IPS DF 6.9 (cell line): ENCODE data around the gene TMEM45B.
"Not testable (repeated sequence)": the region's sequence is repeated elsewhere in the genome, so short reads cannot be mapped to it uniquely, and the experiment has no call there.

Experiments used
- DNase-seq: peaks from one replicate; pipeline ENCODE4 v3.0.0-alpha.2; 2013; ENCODE audit warnings: low read depth, low spot score
- H3K27ac ChIP-seq: one replicate; pipeline ENCODE4 v1.5.1; 2013; ENCODE audit warnings: low read length, control low read depth
- H3K27me3 ChIP-seq: 2 replicates; pipeline ENCODE4 v1.6.1; 2013; ENCODE audit warnings: mild to moderate bottlenecking, low read length; ENCODE audit not compliant: control insufficient read depth, insufficient read depth
- H3K36me3 ChIP-seq: 2 replicates; pipeline ENCODE4 v1.6.1; 2013; ENCODE audit warnings: low read length; ENCODE audit not compliant: control insufficient read depth, insufficient read depth
- H3K4me1 ChIP-seq: 2 replicates; pipeline ENCODE4 v1.6.1; 2013; ENCODE audit warnings: low read length; ENCODE audit not compliant: control insufficient read depth, insufficient read depth
- H3K4me3 ChIP-seq: 2 replicates; pipeline ENCODE4 v1.5.1; 2013; ENCODE audit warnings: mild to moderate bottlenecking, low read length
- H3K9me3 ChIP-seq: 2 replicates; pipeline ENCODE4 v1.6.1; 2013; ENCODE audit warnings: low read length, inconsistent platforms; ENCODE audit not compliant: control insufficient read depth, insufficient read depth
- WGBS: extraction: QIAGEN DNeasy Blood & Tissue Kit; methylation state at CpG from one replicate; pipeline ENCODE4 v1.1.7; 2013; ENCODE audit warnings: mixed read lengths, missing lambda C conversion rate; ENCODE audit not compliant: insufficient read length, insufficient coverage; 5-methylcytosine and 5-hydroxymethylcytosine counted together

The TMEM45B gene

DNA sequence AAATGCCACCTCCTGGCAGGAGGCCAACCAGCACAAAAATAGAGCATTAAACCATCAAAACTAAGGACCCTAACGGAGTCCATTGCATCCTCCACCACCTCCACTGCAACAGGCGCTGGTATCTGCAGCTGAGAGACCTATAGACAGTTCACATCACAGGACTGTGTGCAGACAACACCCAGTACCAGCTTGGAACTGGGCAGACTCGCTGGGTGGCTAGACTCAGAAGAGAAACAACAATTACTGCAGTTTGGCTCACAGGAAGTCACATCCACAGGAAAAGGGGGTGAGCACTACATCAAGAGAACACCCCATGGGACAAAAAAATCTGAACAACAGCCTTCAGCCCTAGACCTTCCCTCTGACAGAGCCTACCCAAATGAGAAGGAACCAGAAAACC, 11.6 kb upstream of the TMEM45B start:
- WGBS: no CpG with 5 or more reads among the region's 3 CpGs
- no peak overlapping the region for H3K27ac ChIP-seq
- H3K9me3 ChIP-seq: no peaks in the 10 kb centered on the region
- no peaks in the 10 kb centered on the region for H3K4me1 ChIP-seq
- no peak overlapping the region for H3K4me3 ChIP-seq
- no peak for DNase-seq
- H3K27me3 ChIP-seq: no peaks in the 10 kb centered on the region
- no peaks in the 10 kb centered on the region for H3K36me3 ChIP-seq

DNA sequence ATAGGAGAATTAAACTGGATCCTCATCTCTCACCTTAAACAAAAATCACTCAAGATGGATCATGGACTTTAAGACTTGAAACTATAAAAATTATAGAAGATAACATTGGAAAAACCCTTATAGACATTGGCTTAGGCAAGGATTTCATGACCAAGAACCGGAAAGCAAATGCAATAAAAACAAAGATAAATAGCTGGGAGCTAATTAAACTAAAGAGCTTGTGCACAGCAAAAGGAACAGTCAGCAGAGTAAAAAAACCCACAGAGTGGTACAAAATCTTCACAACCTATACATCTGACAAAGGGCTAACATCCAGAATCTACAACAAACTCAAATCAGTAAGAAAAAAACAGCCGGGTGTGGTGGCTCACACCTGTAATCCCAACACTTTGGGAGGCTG, 7.4 kb upstream of the TMEM45B start:
- WGBS: no CpG with 5 or more reads among the region's 2 CpGs
- not testable (repeated sequence) for DNase-seq, H3K36me3 ChIP-seq, H3K4me3 ChIP-seq, H3K4me1 ChIP-seq, H3K9me3 ChIP-seq, H3K27me3 ChIP-seq, H3K27ac ChIP-seq

DNA sequence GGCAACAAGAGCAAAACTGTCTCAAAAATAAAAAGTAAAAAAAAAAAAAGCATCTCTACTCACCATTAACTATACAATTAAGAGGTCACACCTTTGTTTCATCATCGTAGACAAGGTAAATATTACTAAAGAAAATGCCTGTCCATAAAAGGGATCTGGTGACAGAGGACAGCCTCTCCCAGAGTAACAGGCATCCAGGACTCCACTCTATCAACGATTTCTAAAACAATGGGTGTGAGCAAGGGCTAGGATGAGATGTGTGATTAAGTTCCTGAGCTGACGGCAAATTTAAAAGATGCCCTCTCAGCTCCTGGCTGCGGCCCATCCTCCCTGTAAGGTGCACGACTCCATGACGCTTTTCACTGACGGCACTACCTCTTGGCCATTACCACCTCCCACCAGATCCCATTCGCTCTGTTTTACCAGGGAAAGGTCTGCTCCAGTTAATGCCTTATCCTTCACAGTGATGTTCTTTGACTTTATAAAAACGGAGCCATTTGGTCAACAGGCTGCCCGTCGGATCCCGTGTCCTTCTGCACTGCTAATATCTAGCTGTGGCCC, 2.3 kb upstream of the TMEM45B start:
- no peak for DNase-seq
- no peaks in the 10 kb centered on the region; the same call in 1 of the 2 replicates for H3K4me1 ChIP-seq
- WGBS: no CpG with 5 or more reads among the region's 12 CpGs
- H3K9me3 ChIP-seq: no peaks in the 10 kb centered on the region
- peaks cover 10% of the 10 kb centered on the region for H3K27me3 ChIP-seq
- no peak overlapping the region for H3K4me3 ChIP-seq
- no peak overlapping the region for H3K27ac ChIP-seq
- no peaks in the 10 kb centered on the region for H3K36me3 ChIP-seq

DNA sequence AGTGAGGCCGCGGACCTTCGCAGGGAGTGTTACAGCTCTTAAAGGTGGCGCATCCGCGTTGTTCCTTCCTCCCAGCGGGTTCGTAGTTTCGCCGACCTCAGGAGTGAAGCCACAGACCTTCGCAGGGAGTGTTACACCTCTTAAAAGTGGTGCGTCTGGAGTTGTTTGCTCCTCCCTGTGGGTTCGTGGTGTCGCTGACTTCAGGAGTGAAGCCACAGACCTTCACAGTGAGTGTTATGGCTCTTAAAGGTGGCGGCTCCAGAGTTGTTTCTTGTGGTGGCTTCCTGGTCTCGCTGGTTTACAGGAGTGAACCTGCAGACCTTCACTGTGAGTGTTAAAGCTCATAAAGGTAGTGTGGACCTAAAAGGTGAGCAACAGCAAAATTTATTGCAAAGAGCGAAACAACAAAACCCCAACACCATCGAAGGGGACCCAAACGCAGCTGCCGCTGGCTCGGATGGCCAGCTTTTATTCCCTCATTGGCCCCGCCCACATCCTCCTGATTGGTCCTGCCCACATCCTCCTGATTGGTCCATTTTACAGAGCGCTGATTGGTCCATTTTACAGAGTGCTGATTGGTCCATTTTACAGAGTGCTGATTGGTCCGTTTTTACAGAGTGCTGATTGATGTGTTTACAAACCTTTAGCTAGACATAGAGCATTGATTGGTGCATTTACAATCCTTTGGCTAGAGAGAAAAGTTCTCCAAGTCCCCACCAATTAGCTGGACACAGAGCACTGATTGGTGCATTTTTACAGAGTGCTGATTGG, 1.2 kb upstream of the TMEM45B start:
- no CpG with 5 or more reads among the region's 24 CpGs for WGBS
- Histone ChIP-seq H3K4me3 (no peak overlapping the region), H3K9me3 (no peaks in the 10 kb centered on the region), H3K4me1 (no peaks in the 10 kb centered on the region; the same call in 1 of the 2 replicates), H3K27me3 (peaks cover 10% of the 10 kb centered on the region), H3K36me3 (no peaks in the 10 kb centered on the region), H3K27ac (no peak overlapping the region)
- no peak for DNase-seq

DNA sequence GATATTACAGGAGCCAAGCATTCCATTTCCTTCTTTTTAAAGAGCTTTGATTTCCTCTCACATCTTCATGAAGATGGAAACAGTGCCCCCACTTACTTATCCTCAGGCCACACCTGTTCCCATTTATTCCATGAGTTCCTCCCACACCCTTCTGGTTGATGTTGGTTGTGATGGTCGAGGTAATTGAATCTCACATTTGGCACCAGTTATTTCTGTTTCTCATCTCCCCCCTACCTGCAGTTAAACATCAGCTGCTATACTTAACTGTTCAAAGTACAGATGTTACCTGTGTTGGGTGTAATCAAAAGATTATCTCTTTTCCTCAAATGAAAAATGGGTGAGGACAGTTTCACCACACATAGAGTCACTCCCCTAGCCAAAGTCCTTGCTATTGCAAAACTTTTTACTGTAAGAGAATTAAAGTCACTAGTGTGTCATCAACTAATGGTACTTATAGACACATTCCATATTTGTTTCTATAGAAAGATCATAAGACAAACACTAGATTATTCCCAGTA, 1.9 kb downstream of the TMEM45B start:
- Histone ChIP-seq H3K9me3 (no peaks in the 10 kb centered on the region), H3K4me1 (no peaks in the 10 kb centered on the region; the same call in 1 of the 2 replicates), H3K4me3 (no peak overlapping the region), H3K27ac (no peak overlapping the region), H3K36me3 (no peaks in the 10 kb centered on the region), H3K27me3 (peaks cover 10% of the 10 kb centered on the region)
- no peak for DNase-seq
- WGBS: no CpG with 5 or more reads among the region's 1 CpG

DNA sequence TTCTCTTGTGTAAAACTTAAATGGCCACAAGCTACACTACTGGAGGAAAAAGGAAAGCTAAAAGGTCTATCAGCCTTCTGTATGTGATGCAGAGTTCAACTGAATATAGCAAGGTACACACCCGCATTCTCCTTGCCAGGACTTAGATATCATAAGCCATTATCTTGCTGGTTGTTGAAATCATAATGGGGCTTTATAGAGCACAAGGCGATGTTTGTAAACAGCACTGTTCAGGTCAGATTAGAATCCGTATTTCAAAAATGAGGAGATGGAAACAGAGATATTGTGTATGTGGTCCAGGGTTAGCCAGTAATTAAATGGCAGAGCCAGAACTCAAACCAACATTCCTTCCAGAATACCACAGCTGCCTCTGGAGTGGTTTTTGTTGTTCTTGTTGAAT, 2.6 kb downstream of the TMEM45B start:
- not testable (repeated sequence) for H3K4me3 ChIP-seq, DNase-seq, H3K9me3 ChIP-seq, H3K27ac ChIP-seq, H3K36me3 ChIP-seq, H3K4me1 ChIP-seq
- peaks cover 10% of the 10 kb centered on the region for H3K27me3 ChIP-seq
- no CpG with 5 or more reads among the region's 3 CpGs for WGBS

DNA sequence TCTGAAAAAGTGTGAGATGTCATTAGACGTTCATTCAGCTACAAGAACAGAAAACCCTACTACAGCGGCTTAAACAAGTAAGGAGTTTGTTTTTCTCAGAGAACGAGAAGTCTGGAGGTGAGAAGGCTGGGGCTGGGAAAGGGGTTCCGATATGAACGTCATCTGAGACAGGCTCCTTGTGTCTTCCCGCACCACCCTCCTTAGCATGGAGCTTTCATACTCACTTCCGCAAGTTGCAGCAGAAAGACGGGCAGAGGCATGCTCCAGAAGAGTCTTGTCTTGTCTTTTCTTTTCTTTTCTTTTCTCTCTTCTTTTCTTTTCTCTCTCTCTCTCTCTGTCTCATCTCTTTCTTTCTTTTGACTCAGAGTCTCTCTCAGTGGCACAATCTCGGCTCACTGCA, 3.6 kb downstream of the TMEM45B start:
- no peaks in the 10 kb centered on the region for H3K9me3 ChIP-seq
- no peaks in the 10 kb centered on the region; the same call in 1 of the 2 replicates for H3K4me1 ChIP-seq
- no peak for DNase-seq
- no CpG with 5 or more reads among the region's 9 CpGs for WGBS
- no peak overlapping the region for H3K27ac ChIP-seq
- peaks cover 10% of the 10 kb centered on the region for H3K27me3 ChIP-seq
- H3K4me3 ChIP-seq: no peak overlapping the region
- H3K36me3 ChIP-seq: no peaks in the 10 kb centered on the region

DNA sequence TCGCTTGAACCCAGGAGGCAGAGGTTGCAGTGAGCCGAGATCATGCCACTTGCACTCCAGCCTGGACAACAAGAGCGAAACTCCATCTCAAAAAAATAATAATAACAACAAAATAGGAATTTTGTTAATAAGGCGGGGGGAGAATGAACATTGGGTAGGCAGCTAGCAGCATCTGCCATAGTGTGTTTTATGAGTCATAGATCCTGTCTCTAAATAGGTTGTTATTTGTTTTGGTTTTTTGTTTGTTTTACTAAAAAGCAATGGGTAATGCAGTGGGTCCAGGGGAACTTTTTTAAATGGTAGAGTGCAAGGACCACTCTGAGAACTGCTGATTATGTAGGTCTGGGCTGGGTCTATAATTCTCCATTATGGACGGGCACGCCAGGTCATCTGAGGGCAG, 4.6 kb downstream of the TMEM45B start:
- H3K4me1 ChIP-seq, H3K27me3 ChIP-seq, H3K4me3 ChIP-seq, H3K27ac ChIP-seq, H3K9me3 ChIP-seq, DNase-seq, H3K36me3 ChIP-seq: not testable (repeated sequence)
- WGBS: no CpG with 5 or more reads among the region's 6 CpGs

DNA sequence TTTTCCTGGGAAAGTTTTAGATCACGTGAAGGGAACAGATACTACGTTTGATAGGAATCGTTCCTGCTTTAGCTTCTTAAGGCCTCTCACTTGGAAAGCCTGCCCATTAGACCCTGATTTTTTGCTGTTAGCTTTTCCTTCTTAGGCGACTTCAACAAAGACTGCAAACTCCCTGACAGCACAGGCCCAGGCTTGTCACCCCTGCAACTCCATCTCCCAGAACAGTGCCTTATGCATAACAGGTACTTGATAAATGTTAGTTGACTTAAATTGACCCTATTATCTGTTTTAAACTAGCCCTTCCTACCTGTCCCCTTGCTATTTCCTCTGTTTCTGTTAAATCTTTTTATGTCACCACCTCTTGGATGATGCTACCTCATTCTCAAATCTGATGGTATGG, 7.6 kb downstream of the TMEM45B start:
- not testable (repeated sequence) for H3K27ac ChIP-seq, DNase-seq, H3K4me3 ChIP-seq, H3K9me3 ChIP-seq, H3K27me3 ChIP-seq, H3K4me1 ChIP-seq, H3K36me3 ChIP-seq
- no CpG with 5 or more reads among the region's 4 CpGs for WGBS

DNA sequence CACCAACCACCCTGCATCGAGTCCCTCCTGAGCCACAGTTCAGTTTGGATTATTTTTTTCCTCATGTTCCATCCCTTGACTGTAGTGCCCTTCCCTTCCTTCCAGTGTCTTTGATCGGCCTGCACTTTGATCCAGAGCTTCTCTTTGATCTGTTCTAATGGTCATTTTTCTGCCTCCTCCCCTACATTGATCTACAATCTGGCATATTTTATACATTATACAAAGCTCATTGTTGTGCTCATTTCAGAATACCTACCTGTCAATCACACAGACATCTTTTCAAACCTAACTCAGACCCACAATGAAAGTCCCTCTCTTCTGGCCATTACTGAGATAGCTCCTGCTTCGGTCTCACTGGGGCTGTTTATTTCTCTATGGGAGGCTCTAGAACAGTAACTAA, 8.2 kb downstream of the TMEM45B start:
- not testable (repeated sequence) for H3K27ac ChIP-seq, DNase-seq, H3K4me1 ChIP-seq, H3K27me3 ChIP-seq, H3K4me3 ChIP-seq, H3K9me3 ChIP-seq, H3K36me3 ChIP-seq
- WGBS: no CpG with 5 or more reads among the region's 3 CpGs

DNA sequence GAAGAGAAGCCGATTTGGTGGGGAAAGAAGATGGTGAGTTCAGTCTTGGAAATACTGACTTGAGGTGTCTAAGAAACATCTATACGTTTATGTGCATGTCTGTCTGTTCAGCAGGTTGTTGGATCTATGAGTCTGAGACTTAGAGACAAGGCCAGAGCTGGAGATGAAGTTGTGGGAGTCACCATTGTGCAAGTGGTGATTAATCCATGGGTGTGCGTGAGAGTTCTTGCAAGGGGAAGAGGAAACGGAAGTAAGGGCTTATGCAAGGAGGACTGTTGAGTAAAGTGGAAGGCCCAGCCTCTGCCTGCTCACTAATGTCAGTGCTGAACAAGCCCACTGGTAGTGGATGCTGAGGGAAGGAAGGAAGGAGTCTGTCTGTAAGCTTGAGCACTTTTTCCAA, 9.7 kb downstream of the TMEM45B start:
- DNase-seq: no peak

More for the DNA sequence above, 9.7 kb downstream of the TMEM45B start:
- Histone ChIP-seq H3K27me3 (no peaks in the 10 kb centered on the region), H3K9me3 (no peaks in the 10 kb centered on the region), H3K27ac (no peak overlapping the region), H3K4me1 (no peaks in the 10 kb centered on the region), H3K4me3 (no peak overlapping the region), H3K36me3 (no peaks in the 10 kb centered on the region)
- WGBS: no CpG with 5 or more reads among the region's 4 CpGs
